Measurements from ENCODE around the gene CEMP1. TPM values are rescaled to one million over a fixed set of nuclear protein-coding genes. Genes with fewer than 3 reads are reported as not detected.

The CEMP1 gene
- total RNA-seq, 4 donors from 2014 or later: not detected

- 85 to 89% methylated on average over 6 to 8 of the region's 8 CpGs for WGBS, 2 donors
- TF ChIP-seq CTCF (IDR thresholded peaks at IDR 0.05) (no peak), POLR2A (IDR thresholded peaks at IDR 0.05) (no peak), EP300 (IDR thresholded peaks at IDR 0.05) (no peak)
Measured at GRCh38 chr16:2526135-2526534, 5.1 kb downstream of the CEMP1 start.

GRCh38 chr16:2524339-2524938 is 6.8 kb downstream of the CEMP1 start:
- TF ChIP-seq EP300 (IDR thresholded peaks at IDR 0.05) (no peak), POLR2A (IDR thresholded peaks at IDR 0.05) (no peak), CTCF (IDR thresholded peaks at IDR 0.05) (no peak)
- Histone ChIP-seq H3K9me3 (no peaks in the 10 kb centered on the region), H3K27ac (peak overlapping the region in 1 of 4 donors; percentile 35), H3K36me3 (peaks cover 0 to 81% (median 11%) of the 10 kb centered on the region in 3 donors), H3K4me1 (peaks cover 0 to 19% (median 15%) of the 10 kb centered on the region in 4 donors), H3K4me3 (no peak overlapping the region), H3K27me3 (no peaks in the 10 kb centered on the region)
- no peak for DNase-seq (ENCODE audit: low spot score in 2 of 2)
- 90 to 91% methylated on average over 9 of the region's 9 CpGs for WGBS, 2 donors

More at GRCh38 chr16:2526135-2526534, 5.1 kb downstream of the CEMP1 start:
- Histone ChIP-seq H3K9me3 (no peaks in the 10 kb centered on the region), H3K36me3 (peaks cover 0 to 88% (median 11%) of the 10 kb centered on the region in 3 donors), H3K27ac (no peak overlapping the region), H3K4me3 (no peak overlapping the region), H3K27me3 (no peaks in the 10 kb centered on the region), H3K4me1 (peaks cover 0 to 15% (median 7%) of the 10 kb centered on the region in 4 donors)
- DNase-seq (ENCODE audit: low spot score in 2 of 2): no peak

- WGBS, 2 donors: 82 to 86% methylated on average over 6 of the region's 6 CpGs
- TF ChIP-seq POLR2A (IDR thresholded peaks at IDR 0.05) (no peak), CTCF (IDR thresholded peaks at IDR 0.05) (no peak), EP300 (IDR thresholded peaks at IDR 0.05) (no peak)
- H3K36me3 ChIP-seq: peaks cover 0 to 79% (median 11%) of the 10 kb centered on the region in 3 donors
- H3K4me1 ChIP-seq: peaks cover 0 to 26% (median 21%) of the 10 kb centered on the region in 4 donors
- H3K9me3 ChIP-seq: no peaks in the 10 kb centered on the region
- DNase-seq (ENCODE audit: low spot score in 2 of 2): no peak
- no peaks in the 10 kb centered on the region for H3K27me3 ChIP-seq
- H3K27ac ChIP-seq: no peak overlapping the region
- H3K4me3 ChIP-seq: no peak overlapping the region
Measured at GRCh38 chr16:2523801-2524231, 7.4 kb downstream of the CEMP1 start.

GRCh38 chr16:2520784-2521531 is 10.2 kb downstream of the CEMP1 start:
- no peaks in the 10 kb centered on the region for H3K9me3 ChIP-seq
- no peaks in the 10 kb centered on the region for H3K27me3 ChIP-seq
- H3K27ac ChIP-seq: peak overlapping the region; percentile 34 to 99 (median 76)
- H3K4me3 ChIP-seq: peak overlapping the region; percentile 40 to 75 (median 59)
- DNase-seq (ENCODE audit: low spot score in 2 of 2): no peak
- peaks cover 0 to 54% (median 7%) of the 10 kb centered on the region in 3 donors for H3K36me3 ChIP-seq
- 31 to 35% methylated on average over 21 to 33 of the region's 41 CpGs for WGBS, 2 donors
- peaks cover 0 to 54% (median 48%) of the 10 kb centered on the region in 4 donors for H3K4me1 ChIP-seq
- TF ChIP-seq EP300 (IDR thresholded peaks at IDR 0.05) (no peak), POLR2A (IDR thresholded peaks at IDR 0.05) (no peak), CTCF (IDR thresholded peaks at IDR 0.05) (no peak)

Measured in tibial nerve (tissue), 4 donors.